HepG2 (cell line): ENCODE data around the gene KIF5B. TPM values are rescaled to one million over a fixed set of nuclear protein-coding genes. Genes with fewer than 3 reads are reported as not detected.

Experiments
- BRCA1 ChIP-seq: sonication (generic); formaldehyde crosslinking; IDR thresholded peaks from 2 replicates; pipeline ENCODE4 v1.4.0; 2020; ENCODE audit warnings: missing genetic modification reagents
- FOSL2 ChIP-seq: sonication (generic); formaldehyde crosslinking; IDR thresholded peaks from 2 replicates; pipeline ENCODE4 v1.4.0; 2020; ENCODE audit warnings: missing genetic modification reagents
- FOXA3 ChIP-seq: IDR thresholded peaks from 2 replicates; pipeline ENCODE4 v1.6.1; 2016; ENCODE audit warnings: missing genetic modification reagents, missing compliant biosample characterization
- GPN1 ChIP-seq: sonication (generic); formaldehyde crosslinking; IDR thresholded peaks from 2 replicates; pipeline ENCODE4 v1.5.1; 2020; ENCODE audit warnings: missing genetic modification reagents, borderline replicate concordance
- IKZF1 ChIP-seq: fragments of 450-650 bp; IDR thresholded peaks from 2 replicates; pipeline ENCODE4 v1.7.1; 2016
- ISL2 ChIP-seq: sonication (generic); formaldehyde crosslinking; IDR thresholded peaks from 2 replicates; pipeline ENCODE4 v1.5.0; 2020; ENCODE audit warnings: missing genetic modification reagents
- MLX ChIP-seq: IDR thresholded peaks from 2 replicates; pipeline ENCODE4 v1.6.1; 2016
- NR0B2 ChIP-seq: sonication (generic); formaldehyde crosslinking; IDR thresholded peaks from 2 replicates; pipeline ENCODE4 v1.4.0; 2020; ENCODE audit warnings: mild to moderate bottlenecking, missing genetic modification reagents
- SIX1 ChIP-seq: sonication (generic); formaldehyde crosslinking; IDR thresholded peaks from 2 replicates; pipeline ENCODE4 v1.4.0; 2020; ENCODE audit warnings: missing genetic modification reagents, borderline replicate concordance
- SIX4 ChIP-seq: sonication (generic); formaldehyde crosslinking; IDR thresholded peaks from 2 replicates; pipeline ENCODE4 v1.4.0; 2020; ENCODE audit warnings: missing genetic modification reagents
- SMAD3 ChIP-seq: sonication (generic); formaldehyde crosslinking; IDR thresholded peaks from 2 replicates; pipeline ENCODE4 v1.4.0; 2020; ENCODE audit warnings: missing genetic modification reagents
- SMAD9 ChIP-seq: sonication (generic); formaldehyde crosslinking; IDR thresholded peaks from 2 replicates; pipeline ENCODE4 v1.5.1; 2020; ENCODE audit warnings: mild to moderate bottlenecking, missing genetic modification reagents
- SP140L ChIP-seq: sonication (generic); formaldehyde crosslinking; IDR thresholded peaks from 2 replicates; pipeline ENCODE4 v1.4.0; 2020; ENCODE audit warnings: missing genetic modification reagents, borderline replicate concordance
- SYNCRIP ChIP-seq: fragments of 200-400 bp; formaldehyde crosslinking; IDR thresholded peaks from 2 replicates; pipeline ENCODE4 v1.6.1; 2018; ENCODE audit warnings: mild to moderate bottlenecking, low read depth, low read length; ENCODE audit not compliant: insufficient read depth
- TEAD2 ChIP-seq: sonication (generic); formaldehyde crosslinking; IDR thresholded peaks from 2 replicates; pipeline ENCODE4 v1.9.0; 2021; ENCODE audit warnings: missing genetic modification reagents
- ZBTB33 ChIP-seq: sonication (generic); formaldehyde crosslinking; IDR thresholded peaks from 2 replicates; pipeline ENCODE4 v1.4.0; 2020; ENCODE audit warnings: missing genetic modification reagents
- ZFP36L1 ChIP-seq: sonication (generic); formaldehyde crosslinking; IDR thresholded peaks from 2 replicates; pipeline ENCODE4 v1.8.0; 2022; ENCODE audit warnings: mild to moderate bottlenecking, missing genetic modification reagents, moderate library complexity
- ZGPAT ChIP-seq: IDR thresholded peaks from 2 replicates; pipeline ENCODE4 v1.6.1; 2016; ENCODE audit warnings: mild to moderate bottlenecking
- ZNF101 ChIP-seq: sonication (generic); formaldehyde crosslinking; IDR thresholded peaks from 2 replicates; pipeline ENCODE4 v1.4.0; 2020; ENCODE audit warnings: mild to moderate bottlenecking, low read depth, missing genetic modification reagents, borderline replicate concordance
- ZNF20 ChIP-seq: sonication (generic); formaldehyde crosslinking; IDR thresholded peaks from 2 replicates; pipeline ENCODE4 v1.4.0; 2020; ENCODE audit warnings: mild to moderate bottlenecking, moderate library complexity, missing genetic modification reagents
- ZNF224 ChIP-seq: sonication (generic); formaldehyde crosslinking; IDR thresholded peaks from 2 replicates; pipeline ENCODE4 v1.5.0; 2020; ENCODE audit warnings: mild to moderate bottlenecking, missing genetic modification reagents
- ZNF343 ChIP-seq: sonication (generic); formaldehyde crosslinking; IDR thresholded peaks from 2 replicates; pipeline ENCODE4 v1.4.0; 2020; ENCODE audit warnings: mild to moderate bottlenecking, missing genetic modification reagents
- ZNF496 ChIP-seq: sonication (generic); formaldehyde crosslinking; IDR thresholded peaks from 2 replicates; pipeline ENCODE4 v1.8.1; 2023; ENCODE audit warnings: mild to moderate bottlenecking, moderate library complexity, missing genetic modification reagents; ENCODE audit not compliant: insufficient replicate concordance
- ZNF546 ChIP-seq: sonication (generic); formaldehyde crosslinking; conservative IDR thresholded peaks from 2 replicates; pipeline ENCODE4 v1.8.1; 2023; ENCODE audit warnings: mild to moderate bottlenecking, missing genetic modification reagents
- ZNF547 ChIP-seq: sonication (generic); formaldehyde crosslinking; IDR thresholded peaks from 2 replicates; pipeline ENCODE4 v1.5.1; 2020; ENCODE audit warnings: mild to moderate bottlenecking, missing genetic modification reagents
- ZNF749 ChIP-seq: sonication (generic); formaldehyde crosslinking; IDR thresholded peaks from 2 replicates; pipeline ENCODE4 v1.8.0; 2022; ENCODE audit warnings: mild to moderate bottlenecking, missing genetic modification reagents, moderate library complexity, borderline replicate concordance
- ZNF772 ChIP-seq: sonication (generic); formaldehyde crosslinking; IDR thresholded peaks from 2 replicates; pipeline ENCODE4 v1.5.0; 2020; ENCODE audit warnings: mild to moderate bottlenecking, missing genetic modification reagents
- polyA plus RNA-seq, 8 experiments: library from polyadenylated mRNA; depleted of rRNA in 3 of 8; stranded (reverse) in 7 of 8; unstranded in 1 of 8; fragments of >200 nt; fragmentation: Illumina TruSeq in 4 of 8; extraction: Trizol in 4 of 8; gene quantifications; 2 replicates each; pipeline versions ENCODE4 v1.2.1 to v1.2.3, GENCODE V29; 2011 to 2016; ENCODE audit warnings: low read depth in 4 of 8, missing spikeins in 1 of 8, mixed read lengths in 1 of 8; ENCODE audit not compliant: insufficient read depth in 1 of 8
- total RNA-seq, 5 experiments: library from RNA; depleted of rRNA; stranded (reverse); fragments of >200 nt; fragmentation: Illumina TruSeq; extraction: Trizol; gene quantifications; 2 replicates each; pipeline ENCODE4 v1.2.3, GENCODE V29; 2016; ENCODE audit warnings: low read depth in 1 of 5

Gene KIF5B
- total and polyA plus RNA-seq, 2 of the 13 experiments (the other 11 are each of a cell fraction or from before 2014, with no cell fraction given), result 34.3 to 133 TPM

- TF ChIP-seq ISL2 (CRISPR knock-in tag) (peak; percentile 89), ZNF546 (CRISPR knock-in tag) (no peak), ZNF547 (CRISPR knock-in tag) (no peak), SIX4 (CRISPR knock-in tag) (peak; percentile 99), ZNF496 (CRISPR knock-in tag) (no peak), TEAD2 (CRISPR knock-in tag) (no peak), ZFP36L1 (no peak), ZNF20 (CRISPR knock-in tag) (no peak), ZNF224 (no peak), GPN1 (CRISPR knock-in tag) (no peak), ZNF343 (CRISPR knock-in tag) (no peak), SIX1 (CRISPR knock-in tag) (peak; percentile 91), SYNCRIP (no peak), SMAD9 (CRISPR knock-in tag) (no peak), SMAD3 (no peak), SP140L (CRISPR knock-in tag) (no peak), FOXA3 (peak; percentile 97), ZBTB33 (CRISPR knock-in tag) (no peak), FOSL2 (CRISPR knock-in tag) (0 out of 2 replicates have a peak, but pooled peaks have one; percentile 24), IKZF1 (no peak), ZNF749 (no peak), ZNF101 (CRISPR knock-in tag) (no peak), BRCA1 (CRISPR knock-in tag) (no peak), NR0B2 (CRISPR knock-in tag) (no peak), MLX (CRISPR knock-in tag) (no peak), ZNF772 (CRISPR knock-in tag) (no peak), ZGPAT (CRISPR knock-in tag) (peak; percentile 82)
Observed at GRCh38 chr10:32095116-32095733, 39.0 kb upstream of the KIF5B start (continued).
